H9 (cell line): Measurements from ENCODE around the gene LIN9. TPM values are rescaled to one million over a fixed set of nuclear protein-coding genes. Genes with fewer than 3 reads are reported as not detected.
"Not testable (repeated sequence)": the region's sequence is repeated elsewhere in the genome, so short reads cannot be mapped to it uniquely, and the experiment has no call there.

Source experiments
- DNase-seq: peaks from one replicate; pipeline ENCODE4 v3.0.0-alpha.2; 2017
- H2AFZ ChIP-seq: one replicate; pipeline ENCODE4 v1.6.1; 2013; ENCODE audit warnings: mild to moderate bottlenecking, low read length, control low read depth, moderate library complexity
- H2AK5ac ChIP-seq: 2 replicates; pipeline ENCODE4 v1.6.1; 2013; ENCODE audit warnings: low read length, control low read depth, mixed read lengths; ENCODE audit not compliant: insufficient read length
- H2BK120ac ChIP-seq: one replicate; pipeline ENCODE4 v1.6.1; 2013; ENCODE audit warnings: low read depth, mild to moderate bottlenecking, low read length, control low read depth, inconsistent platforms; ENCODE audit not compliant: poor library complexity, severe bottlenecking
- H2BK12ac ChIP-seq: 2 replicates; pipeline ENCODE4 v1.6.1; 2013; ENCODE audit warnings: low read length, control low read depth, mixed read lengths, low read depth; ENCODE audit not compliant: insufficient read length
- H2BK15ac ChIP-seq: 2 replicates; pipeline ENCODE4 v1.6.1; 2013; ENCODE audit warnings: low read depth, low read length, control low read depth
- H2BK20ac ChIP-seq: one replicate; pipeline ENCODE4 v1.6.1; 2013; ENCODE audit warnings: low read depth, mild to moderate bottlenecking, low read length, control low read depth, inconsistent platforms; ENCODE audit not compliant: poor library complexity, severe bottlenecking
- H2BK5ac ChIP-seq: 2 replicates; pipeline ENCODE4 v1.6.1; 2013; ENCODE audit warnings: low read length, control low read depth, mixed read lengths; ENCODE audit not compliant: insufficient read length
- H3K14ac ChIP-seq: 2 replicates; pipeline ENCODE4 v1.6.1; 2013; ENCODE audit warnings: low read length, control low read depth; ENCODE audit not compliant: insufficient read depth
- H3K18ac ChIP-seq: 2 replicates; pipeline ENCODE4 v1.6.1; 2013; ENCODE audit warnings: low read depth, mild to moderate bottlenecking, mixed read lengths, low read length, control low read depth; ENCODE audit not compliant: insufficient read length
- H3K23ac ChIP-seq: 2 replicates; pipeline ENCODE4 v1.6.1; 2013; ENCODE audit warnings: low read length, control low read depth, mixed read lengths, low read depth; ENCODE audit not compliant: insufficient read length
- H3K23me2 ChIP-seq: 2 replicates; pipeline ENCODE4 v1.6.1; 2013; ENCODE audit warnings: low read depth, mild to moderate bottlenecking, mixed read lengths, low read length, control low read depth; ENCODE audit not compliant: insufficient read length, poor library complexity, severe bottlenecking
- H3K27ac ChIP-seq: 2 replicates; pipeline ENCODE4 v1.5.1; 2013; ENCODE audit warnings: low read length, control low read depth, mixed read lengths, low read depth; ENCODE audit not compliant: insufficient read length
- H3K27me3 ChIP-seq: 2 replicates; pipeline ENCODE4 v1.6.1; 2013; ENCODE audit warnings: low read length, control low read depth, inconsistent platforms; ENCODE audit not compliant: insufficient read depth
- H3K4ac ChIP-seq: 2 replicates; pipeline ENCODE4 v1.6.1; 2013; ENCODE audit warnings: low read depth, mild to moderate bottlenecking, control low read depth, inconsistent platforms, low read length, moderate library complexity
- H3K4me1 ChIP-seq: 2 replicates; pipeline ENCODE4 v1.6.1; 2013; ENCODE audit warnings: low read length, control low read depth, inconsistent platforms; ENCODE audit not compliant: insufficient read depth
- H3K4me2 ChIP-seq: 2 replicates; pipeline ENCODE4 v1.6.1; 2013; ENCODE audit warnings: low read length, control low read depth, mixed read lengths; ENCODE audit not compliant: insufficient read length, insufficient read depth
- H3K56ac ChIP-seq: 2 replicates; pipeline ENCODE4 v1.6.1; 2013; ENCODE audit warnings: low read depth, mild to moderate bottlenecking, mixed read lengths, low read length, control low read depth; ENCODE audit not compliant: insufficient read length
- H3K79me1 ChIP-seq: 2 replicates; pipeline ENCODE4 v1.6.1; 2013; ENCODE audit warnings: low read depth, mild to moderate bottlenecking, moderate library complexity, low read length, control low read depth, inconsistent platforms; ENCODE audit not compliant: insufficient read depth, poor library complexity, severe bottlenecking
- H3K79me2 ChIP-seq: 2 replicates; pipeline ENCODE4 v1.6.1; 2013; ENCODE audit warnings: low read length, control low read depth, inconsistent platforms; ENCODE audit not compliant: insufficient read depth
- H3K9ac ChIP-seq: 2 replicates; pipeline ENCODE4 v1.6.1; 2013; ENCODE audit warnings: low read length, control low read depth, mixed read lengths; ENCODE audit not compliant: insufficient read length; ENCODE audit errors: extremely low read depth
- H3K9me3 ChIP-seq: one replicate; pipeline ENCODE4 v1.6.1; 2013; ENCODE audit warnings: low read depth, low read length, inconsistent platforms; ENCODE audit not compliant: control insufficient read depth
- H3T11ph ChIP-seq: one replicate; pipeline ENCODE4 v1.6.1; 2013; ENCODE audit warnings: mild to moderate bottlenecking, low read length, control low read depth, inconsistent platforms
- H4K20me1 ChIP-seq: one replicate; pipeline ENCODE4 v1.6.1; 2013; ENCODE audit not compliant: control insufficient read depth, insufficient read length, insufficient read depth
- H4K5ac ChIP-seq: 2 replicates; pipeline ENCODE4 v1.6.1; 2013; ENCODE audit warnings: low read depth, mild to moderate bottlenecking, mixed read lengths, low read length, control low read depth; ENCODE audit not compliant: insufficient read length
- H4K8ac ChIP-seq: replicated peaks from 2 replicates; pipeline ENCODE4 v1.6.1; 2013; ENCODE audit warnings: low read length, control low read depth, mixed read lengths, low read depth; ENCODE audit not compliant: insufficient read length
- H4K91ac ChIP-seq: 2 replicates; pipeline ENCODE4 v1.6.1; 2013; ENCODE audit warnings: low read depth, mild to moderate bottlenecking, moderate library complexity, mixed read lengths, low read length, control low read depth; ENCODE audit not compliant: insufficient read length
- H3K27ac Mint-ChIP-seq, 3 experiments: 2 replicates in 2 of 3; 3 replicates in 1 of 3; pipeline ENCODE4 v1.8.0; 2020 to 2021; ENCODE audit warnings: mixed read lengths in 3 of 3, mild to moderate bottlenecking in 1 of 3, moderate library complexity in 1 of 3
- H3K27me3 Mint-ChIP-seq: 2 replicates; pipeline ENCODE4 v1.8.0; 2021; ENCODE audit warnings: low read depth, mild to moderate bottlenecking, moderate library complexity, mixed read lengths
- H3K36me3 Mint-ChIP-seq, 3 experiments: 2 replicates in 2 of 3; 3 replicates in 1 of 3; pipeline ENCODE4 v1.8.0; 2020 to 2021; ENCODE audit warnings: low read depth in 3 of 3, mixed read lengths in 3 of 3; ENCODE audit not compliant: insufficient read depth in 1 of 3
- H3K4me1 Mint-ChIP-seq, 2 experiments: 2 replicates each; pipeline ENCODE4 v1.8.0; 2020; ENCODE audit warnings: mixed read lengths in 2 of 2
- H3K4me3 Mint-ChIP-seq, 2 experiments: 2 replicates in 1 of 2; 3 replicates in 1 of 2; pipeline ENCODE4 v1.8.0; 2020 to 2021; ENCODE audit warnings: mild to moderate bottlenecking in 2 of 2, mixed read lengths in 2 of 2, moderate library complexity in 1 of 2
- H3K9me3 Mint-ChIP-seq, 2 experiments: 2 replicates in 1 of 2; 3 replicates in 1 of 2; pipeline ENCODE4 v1.8.0; 2020; ENCODE audit warnings: mild to moderate bottlenecking in 2 of 2, mixed read lengths in 2 of 2, moderate library complexity in 1 of 2
- CTCF ChIP-seq: fragments of 200-600 bp; sonication (generic); conservative IDR thresholded peaks from 3 replicates; pipeline ENCODE4 v1.8.0; 2021; ENCODE audit warnings: antibody characterized with exemption, mild to moderate bottlenecking
- WGBS: extraction: QIAGEN DNeasy Blood & Tissue Kit; methylation state at CpG from one replicate; pipeline ENCODE4 v1.1.7; 2013; ENCODE audit warnings: missing lambda C conversion rate, low lambda C conversion rate, mixed read lengths; ENCODE audit not compliant: insufficient read length; ENCODE audit errors: extremely low coverage; 5-methylcytosine and 5-hydroxymethylcytosine counted together
- total RNA-seq: library from RNA; stranded (reverse); gene quantifications from 2 replicates; pipeline ENCODE4 v1.2.1, GENCODE V29; 2021

Gene LIN9
- total RNA-seq, 1 experiment from 2014 or later, result 9.5 TPM

DNA sequence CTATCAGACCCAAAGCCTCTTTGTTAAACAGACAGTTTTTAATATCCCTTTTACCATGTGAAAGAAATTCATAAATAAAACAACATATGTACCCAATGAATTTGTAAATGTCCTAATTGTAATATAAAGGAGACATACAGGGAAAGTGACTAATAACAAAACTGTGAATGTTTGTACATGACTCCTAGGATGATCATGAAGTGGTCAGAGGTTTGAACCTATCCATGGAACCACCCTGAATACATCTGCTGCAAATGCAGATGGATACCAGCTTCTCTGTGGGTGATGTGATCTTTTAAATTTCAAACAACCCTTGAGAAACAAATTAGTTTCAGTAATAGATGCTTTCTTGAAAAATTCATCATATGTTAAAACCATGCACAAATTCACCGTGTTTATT, 105.7 kb downstream of the LIN9 start:
- H4K91ac ChIP-seq, result no peak overlapping the region
- Mint-ChIP-seq H3K36me3 (no peaks in the 10 kb centered on the region), H3K27me3 (peaks cover 4% of the 10 kb centered on the region), H3K27ac (no peak overlapping the region), H3K4me3 (no peak overlapping the region), H3K9me3 (no peaks in the 10 kb centered on the region), H3K4me1 (peaks cover 9 to 16% of the 10 kb centered on the region in 2 experiments)
- H3K56ac ChIP-seq, result no peak overlapping the region
- no peaks in the 10 kb centered on the region for H3K79me2 ChIP-seq
- H2BK20ac ChIP-seq, result no peak overlapping the region
- H3K4ac ChIP-seq, result no peak overlapping the region
- no peaks in the 10 kb centered on the region for H3K23me2 ChIP-seq
- H3K27ac ChIP-seq, result no peak overlapping the region
- H2AK5ac ChIP-seq, result no peak overlapping the region
- no peak overlapping the region for H3K4me2 ChIP-seq
- H2BK120ac ChIP-seq, result no peak overlapping the region
- H3K23ac ChIP-seq, result no peak overlapping the region
- no peak for TF ChIP-seq CTCF
- no peak overlapping the region for H3T11ph ChIP-seq
- no peak overlapping the region for H3K9ac ChIP-seq
- no peak overlapping the region for H2BK15ac ChIP-seq
- H2AFZ ChIP-seq, result no peak overlapping the region
- H3K4me1 ChIP-seq, result no peaks in the 10 kb centered on the region; the same call in 1 of the 2 replicates
- H3K27me3 ChIP-seq, result no peaks in the 10 kb centered on the region; the same call in 1 of the 2 replicates
- no peak overlapping the region for H4K8ac ChIP-seq
- no peak overlapping the region for H2BK5ac ChIP-seq
- no peak overlapping the region for H3K14ac ChIP-seq
- H4K20me1 ChIP-seq, result no peaks in the 10 kb centered on the region
- H4K5ac ChIP-seq, result no peak overlapping the region
- no peak overlapping the region for H2BK12ac ChIP-seq
- no CpG with 5 or more reads among the region's 1 CpG for WGBS
- no peak overlapping the region for H3K18ac ChIP-seq
- DNase-seq, result no peak
- no peaks in the 10 kb centered on the region for H3K9me3 ChIP-seq
- H3K79me1 ChIP-seq, result no peaks in the 10 kb centered on the region

DNA sequence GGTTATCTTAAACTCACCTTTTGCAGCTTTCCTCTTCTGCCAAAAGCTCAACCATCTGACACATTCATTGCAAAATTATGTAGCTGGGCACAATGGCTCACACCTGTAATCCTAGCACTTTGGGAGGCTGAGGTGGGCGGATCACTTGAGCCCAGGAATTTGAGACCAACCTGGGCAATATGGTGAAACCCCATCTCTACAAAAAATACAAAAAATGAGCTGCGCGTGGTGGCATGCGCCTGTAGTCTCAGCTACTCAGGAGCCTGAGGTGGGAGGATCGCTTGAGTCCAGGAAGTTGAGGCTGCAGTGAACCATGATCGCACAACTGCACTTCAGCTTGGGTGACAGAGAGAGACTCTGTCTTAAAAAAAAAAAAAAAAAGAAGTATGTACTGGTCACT, 106.3 kb downstream of the LIN9 start:
- not testable (repeated sequence) for H4K5ac ChIP-seq, H3K27me3 Mint-ChIP-seq, H3K79me2 ChIP-seq, H3K56ac ChIP-seq, H3K23me2 ChIP-seq, H3K14ac ChIP-seq, H4K8ac ChIP-seq, H2BK5ac ChIP-seq, H3T11ph ChIP-seq, H2BK20ac ChIP-seq, H4K20me1 ChIP-seq, H2BK15ac ChIP-seq, H3K36me3 Mint-ChIP-seq, H3K79me1 ChIP-seq, H3K4me2 ChIP-seq, H2AK5ac ChIP-seq, H3K18ac ChIP-seq, H2AFZ ChIP-seq, H3K9ac ChIP-seq, H4K91ac ChIP-seq, H3K27ac ChIP-seq, H3K4me1 ChIP-seq, DNase-seq, H3K27ac Mint-ChIP-seq, H3K27me3 ChIP-seq, H2BK120ac ChIP-seq, H3K4me3 Mint-ChIP-seq, H3K9me3 Mint-ChIP-seq, H3K4ac ChIP-seq, H3K9me3 ChIP-seq, H2BK12ac ChIP-seq, H3K23ac ChIP-seq
- H3K4me1 Mint-ChIP-seq, result peaks cover 9 to 16% of the 10 kb centered on the region in 2 experiments
- WGBS, result no CpG with 5 or more reads among the region's 6 CpGs
